GM15510 (cell line): Measurements from ENCODE around the gene ZNF3.

Experiments used
- POLR2A ChIP-seq: IDR thresholded peaks from 3 replicates; pipeline ENCODE4 v1.6.1; 2011; ENCODE audit warnings: borderline replicate concordance; ENCODE audit not compliant: insufficient read length; ENCODE audit errors: extremely low read depth

ZNF3 gene

GRCh38 chr7:100098913-100099312 is 17.4 kb upstream of the ZNF3 start:
- no peak for TF ChIP-seq POLR2A

DNA sequence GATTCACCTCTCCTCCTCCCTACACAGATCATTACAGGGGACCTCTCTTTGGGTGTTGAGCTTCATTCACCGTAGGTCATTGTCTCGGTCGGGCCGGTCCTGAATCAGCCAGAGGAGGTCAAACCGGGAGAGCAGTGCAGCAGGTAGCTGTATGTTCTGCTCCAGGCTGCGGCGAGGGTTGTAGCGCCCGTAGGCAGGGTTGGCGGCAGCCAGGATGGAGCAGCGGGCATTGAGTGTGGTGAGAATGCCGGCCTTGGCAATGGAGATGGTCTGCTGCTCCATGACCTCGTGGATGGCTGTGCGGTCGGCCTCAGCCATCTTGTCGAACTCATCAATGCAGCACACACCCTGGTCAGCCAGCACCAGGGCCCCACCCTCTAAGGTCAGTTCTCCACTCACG is 14.2 kb upstream of the ZNF3 start:
- TF ChIP-seq POLR2A = no peak

GRCh38 chr7:100095289-100095688 is 13.8 kb upstream of the ZNF3 start:
- no peak for TF ChIP-seq POLR2A

- no peak for TF ChIP-seq POLR2A
Measured at GRCh38 chr7:100093925-100094486, 12.5 kb upstream of the ZNF3 start.

DNA sequence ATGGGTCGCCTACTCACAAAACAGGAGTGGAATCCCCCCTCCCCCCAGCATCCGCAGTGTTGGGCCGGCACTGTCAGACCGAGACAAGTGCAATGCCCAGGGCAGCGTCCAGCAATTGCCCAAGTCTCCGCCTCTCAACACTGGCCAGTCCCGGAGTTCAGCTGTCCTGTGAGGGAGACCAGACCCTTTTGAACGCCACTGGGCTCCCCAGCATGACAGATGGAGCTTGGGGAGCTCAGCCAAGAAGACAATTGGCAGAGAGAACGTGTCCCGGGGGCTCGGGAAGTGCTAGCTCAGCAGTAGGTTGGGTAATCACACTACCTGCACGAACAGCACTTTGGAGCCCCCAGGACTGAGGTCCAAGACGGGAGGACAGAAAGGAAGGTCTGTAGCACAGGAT is 12.0 kb upstream of the ZNF3 start:
- no peak for TF ChIP-seq POLR2A

GRCh38 chr7:100093054-100093453 is 11.5 kb upstream of the ZNF3 start:
- TF ChIP-seq POLR2A = no peak

DNA sequence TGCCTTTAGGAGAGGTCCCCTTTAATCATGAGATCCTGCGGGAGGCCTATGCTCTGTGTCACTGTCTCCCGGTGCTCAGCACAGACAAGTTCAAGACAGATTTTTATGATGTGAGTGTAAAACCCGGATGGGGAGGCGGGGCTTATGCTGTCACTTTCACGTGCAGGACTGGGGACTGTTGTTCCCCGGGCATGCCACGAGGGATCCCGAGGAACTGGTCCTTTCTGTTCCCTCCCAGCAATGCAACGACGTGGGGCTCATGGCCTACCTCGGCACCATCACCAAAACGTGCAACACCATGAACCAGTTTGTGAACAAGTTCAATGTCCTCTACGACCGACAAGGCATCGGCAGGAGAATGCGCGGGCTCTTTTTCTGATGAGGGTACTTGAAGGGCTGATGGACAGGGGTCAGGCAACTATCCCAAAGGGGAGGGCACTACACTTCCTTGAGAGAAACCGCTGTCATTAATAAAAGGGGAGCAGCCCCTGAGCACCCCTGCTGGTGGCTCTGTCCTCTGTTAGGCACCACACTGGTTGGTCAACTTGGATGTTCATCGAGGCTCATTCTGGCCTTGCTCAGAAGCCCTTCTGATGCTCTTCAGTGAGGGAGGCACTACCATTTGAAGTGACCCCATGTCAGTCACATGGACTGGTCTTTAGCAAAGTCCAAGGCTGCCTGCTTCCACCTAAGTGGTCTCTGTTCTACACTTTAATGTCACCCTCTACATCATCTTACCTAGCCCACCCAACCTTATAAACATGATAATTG is 10.1 kb upstream of the ZNF3 start:
- peak; percentile 5 for TF ChIP-seq POLR2A

DNA sequence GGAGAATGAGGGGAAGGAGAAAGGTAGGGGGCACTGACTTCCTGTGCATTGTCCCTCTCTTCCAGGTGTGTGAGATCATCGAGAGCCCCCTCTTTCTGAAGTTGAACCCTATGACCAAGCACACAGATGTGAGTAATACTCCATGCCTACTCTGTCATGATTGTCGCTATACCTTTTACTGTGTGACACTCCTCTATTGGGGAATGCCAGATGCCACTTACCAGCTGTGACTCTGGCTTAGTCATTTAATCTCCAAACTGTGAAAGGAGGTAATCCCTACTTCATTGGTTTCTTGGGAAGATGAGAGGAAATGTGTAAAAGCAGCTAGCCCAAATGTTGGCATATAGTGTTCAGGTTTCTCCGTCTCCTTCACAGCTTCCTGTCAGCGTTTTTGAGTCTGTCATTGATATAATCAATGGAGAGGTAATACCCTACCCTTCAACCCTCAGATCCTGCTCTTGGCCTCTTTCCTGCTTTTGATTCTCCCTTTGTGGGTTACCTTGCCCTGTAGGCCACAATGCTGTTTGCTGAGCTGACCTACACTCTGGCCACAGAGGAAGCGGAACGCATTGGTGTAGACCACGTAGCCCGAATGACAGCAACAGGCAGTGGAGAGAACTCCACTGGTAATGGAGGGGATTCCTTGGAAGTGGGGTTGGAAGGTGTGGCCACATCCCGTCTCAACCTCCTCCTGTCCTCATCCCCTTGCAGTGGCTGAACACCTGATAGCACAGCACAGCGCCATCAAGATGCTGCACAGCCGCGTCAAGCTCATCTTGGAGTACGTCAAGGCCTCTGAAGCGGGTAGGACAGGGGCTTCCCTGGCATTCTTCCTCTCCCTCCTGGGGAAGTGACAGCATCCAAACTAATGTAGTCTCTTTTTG is 9.2 kb upstream of the ZNF3 start:
- peak; percentile 6 for TF ChIP-seq POLR2A

GRCh38 chr7:100089458-100090196 is 8.1 kb upstream of the ZNF3 start:
- TF ChIP-seq POLR2A = no peak

DNA sequence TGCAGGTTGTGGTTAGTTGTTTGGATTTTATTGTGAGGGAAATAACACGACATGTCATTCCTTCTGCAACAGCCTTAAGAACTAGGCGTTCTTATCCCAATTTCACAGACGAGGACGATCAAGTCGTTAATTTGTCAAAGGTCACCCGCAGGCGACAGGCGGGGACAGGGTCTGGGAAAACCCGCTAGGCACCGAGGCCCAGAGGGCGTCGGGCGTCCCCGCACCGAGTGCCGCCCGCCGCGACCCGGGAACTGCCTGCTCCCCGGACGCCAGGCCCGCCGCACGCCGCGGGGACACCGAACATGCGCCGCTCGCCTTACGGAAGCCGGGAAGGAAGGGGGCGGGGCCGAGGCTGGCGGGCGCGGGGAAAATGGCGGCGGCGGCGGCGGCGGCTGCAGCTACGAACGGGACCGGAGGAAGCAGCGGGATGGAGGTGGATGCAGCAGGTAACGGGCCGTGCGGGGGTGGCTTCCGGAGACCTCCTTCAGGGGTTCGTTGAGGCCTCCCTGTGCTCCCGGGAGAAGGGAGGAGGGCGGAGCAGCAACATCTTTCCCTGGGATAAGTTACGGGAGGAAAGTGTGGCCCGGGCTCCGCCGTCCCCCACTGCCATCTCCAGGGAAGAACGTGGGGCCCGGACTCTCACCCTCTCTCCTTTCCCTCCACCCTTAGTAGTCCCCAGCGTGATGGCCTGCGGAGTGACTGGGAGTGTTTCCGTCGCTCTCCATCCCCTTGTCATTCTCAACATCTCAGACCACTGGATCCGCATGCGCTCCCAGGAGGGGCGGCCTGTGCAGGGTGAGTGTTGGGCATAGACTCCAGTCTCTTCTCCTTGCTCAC is 7.3 kb upstream of the ZNF3 start, which contains the start of gene COPS6:
Gene COPS6 (plus strand): TSS at position 349 of the 837 bp plus-strand sequence. CDS start 22 bp downstream, at position 371.
- TF ChIP-seq POLR2A = peak; percentile 98

GRCh38 chr7:100088095-100088620 is 6.6 kb upstream of the ZNF3 start:
- no peak for TF ChIP-seq POLR2A

DNA sequence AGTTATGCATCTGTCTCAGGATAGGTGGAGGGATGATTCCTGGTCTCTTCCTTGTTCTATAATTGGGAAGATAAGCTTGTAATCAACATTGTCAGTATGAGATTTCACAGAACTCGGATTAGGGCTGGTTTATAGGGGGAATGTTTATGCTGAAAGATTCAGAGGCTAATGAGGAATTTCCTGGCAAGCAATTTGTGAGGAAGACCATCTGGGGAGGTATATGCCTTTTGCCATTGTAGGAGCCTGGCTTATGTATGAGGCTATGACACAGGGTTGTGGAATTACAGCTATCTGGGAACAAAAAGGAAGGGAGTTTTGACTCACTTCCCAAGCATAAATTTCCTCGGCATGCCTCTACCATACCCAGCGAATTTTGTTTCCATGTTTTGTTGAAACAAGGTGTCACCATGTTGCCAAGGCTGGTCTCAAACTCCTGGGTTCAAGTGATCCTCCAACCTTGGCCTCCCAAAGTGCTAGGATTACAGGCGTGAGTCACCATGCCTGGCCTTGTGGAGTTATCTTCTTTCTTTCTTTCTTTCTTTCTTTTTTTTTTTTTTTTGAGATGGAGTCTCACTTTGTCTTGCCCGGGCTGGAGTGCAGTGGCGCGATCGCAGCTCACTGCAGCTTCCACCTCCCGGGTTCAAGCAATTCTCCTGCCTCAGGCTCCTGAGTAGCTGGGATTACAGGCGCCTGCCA is 5.7 kb upstream of the ZNF3 start:
- TF ChIP-seq POLR2A = no peak

- no peak for TF ChIP-seq POLR2A
Measured at GRCh38 chr7:100085515-100085914, 4.0 kb upstream of the ZNF3 start.

- no peak for TF ChIP-seq POLR2A
Measured at GRCh38 chr7:100082978-100083377, 1.5 kb upstream of the ZNF3 start.
